HFF-Myc (cell line): ENCODE results near the gene LRSAM1.

ENCODE experiments used
- DNase-seq: peaks from one replicate; pipeline ENCODE4 v3.0.0-alpha.2; 2011; ENCODE audit warnings: low read depth; ENCODE audit errors: extremely low read depth
- H3K4me3 ChIP-seq: replicated peaks from 2 replicates; pipeline ENCODE4 v1.5.1; 2011; ENCODE audit warnings: low read depth, mild to moderate bottlenecking, control low read depth, low read length
- TF ChIP-seq, protein P1 (sequence below): IDR thresholded peaks from 2 replicates; pipeline ENCODE4 v1.5.1; 2012; ENCODE audit warnings: mild to moderate bottlenecking, low read depth, low read length, control low read depth; ENCODE audit errors: missing control alignments

Gene LRSAM1

DNA sequence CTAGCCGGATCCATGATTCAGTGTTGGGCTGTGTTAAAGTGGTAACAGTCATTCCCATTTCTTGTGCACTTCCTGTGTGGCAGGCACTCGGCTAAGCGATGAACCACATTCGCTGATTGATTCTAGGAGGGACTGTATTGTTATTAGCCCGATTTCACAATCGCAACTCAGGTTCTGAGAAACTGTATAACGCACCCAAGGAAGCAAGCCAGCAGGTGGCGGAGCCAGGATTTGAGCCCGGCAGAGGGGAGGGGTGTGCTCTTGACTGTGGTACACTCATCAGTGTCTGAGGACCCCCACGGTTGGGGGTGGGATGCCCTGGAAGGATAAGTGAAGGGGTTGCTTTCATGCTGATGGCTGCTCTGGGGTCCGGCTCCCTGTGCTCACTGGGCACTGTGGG lies 34.7 kb downstream of the LRSAM1 start:
- H3K4me3 ChIP-seq: no peak overlapping the region

DNA sequence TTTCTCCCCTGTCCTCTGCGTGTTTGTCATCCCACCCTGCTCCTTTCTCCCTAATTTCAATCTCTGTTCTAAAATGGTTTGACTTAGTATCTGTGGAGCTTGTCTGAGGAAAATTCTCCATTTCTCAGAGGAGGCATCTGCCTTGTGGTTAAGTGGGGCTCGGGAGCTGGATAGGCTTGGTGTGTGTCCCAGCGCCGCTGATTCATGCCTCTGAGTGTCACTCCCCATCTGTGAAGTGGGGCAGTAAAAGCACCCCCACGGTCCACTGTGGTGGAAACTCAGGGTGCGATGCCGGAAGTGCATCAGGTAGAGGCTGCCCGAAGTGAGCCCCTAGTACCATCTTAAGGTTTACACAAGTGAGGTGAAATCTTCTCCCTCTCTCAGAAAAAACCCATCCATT lies 37.6 kb downstream of the LRSAM1 start:
- TF ChIP-seq, protein P1, sequence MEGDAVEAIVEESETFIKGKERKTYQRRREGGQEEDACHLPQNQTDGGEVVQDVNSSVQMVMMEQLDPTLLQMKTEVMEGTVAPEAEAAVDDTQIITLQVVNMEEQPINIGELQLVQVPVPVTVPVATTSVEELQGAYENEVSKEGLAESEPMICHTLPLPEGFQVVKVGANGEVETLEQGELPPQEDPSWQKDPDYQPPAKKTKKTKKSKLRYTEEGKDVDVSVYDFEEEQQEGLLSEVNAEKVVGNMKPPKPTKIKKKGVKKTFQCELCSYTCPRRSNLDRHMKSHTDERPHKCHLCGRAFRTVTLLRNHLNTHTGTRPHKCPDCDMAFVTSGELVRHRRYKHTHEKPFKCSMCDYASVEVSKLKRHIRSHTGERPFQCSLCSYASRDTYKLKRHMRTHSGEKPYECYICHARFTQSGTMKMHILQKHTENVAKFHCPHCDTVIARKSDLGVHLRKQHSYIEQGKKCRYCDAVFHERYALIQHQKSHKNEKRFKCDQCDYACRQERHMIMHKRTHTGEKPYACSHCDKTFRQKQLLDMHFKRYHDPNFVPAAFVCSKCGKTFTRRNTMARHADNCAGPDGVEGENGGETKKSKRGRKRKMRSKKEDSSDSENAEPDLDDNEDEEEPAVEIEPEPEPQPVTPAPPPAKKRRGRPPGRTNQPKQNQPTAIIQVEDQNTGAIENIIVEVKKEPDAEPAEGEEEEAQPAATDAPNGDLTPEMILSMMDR: no peak
- DNase-seq: no peak
- H3K4me3 ChIP-seq: no peak overlapping the region

More for the DNA sequence above, 34.7 kb downstream of the LRSAM1 start:
- no peak for DNase-seq
- TF ChIP-seq, protein P1: no peak

DNA sequence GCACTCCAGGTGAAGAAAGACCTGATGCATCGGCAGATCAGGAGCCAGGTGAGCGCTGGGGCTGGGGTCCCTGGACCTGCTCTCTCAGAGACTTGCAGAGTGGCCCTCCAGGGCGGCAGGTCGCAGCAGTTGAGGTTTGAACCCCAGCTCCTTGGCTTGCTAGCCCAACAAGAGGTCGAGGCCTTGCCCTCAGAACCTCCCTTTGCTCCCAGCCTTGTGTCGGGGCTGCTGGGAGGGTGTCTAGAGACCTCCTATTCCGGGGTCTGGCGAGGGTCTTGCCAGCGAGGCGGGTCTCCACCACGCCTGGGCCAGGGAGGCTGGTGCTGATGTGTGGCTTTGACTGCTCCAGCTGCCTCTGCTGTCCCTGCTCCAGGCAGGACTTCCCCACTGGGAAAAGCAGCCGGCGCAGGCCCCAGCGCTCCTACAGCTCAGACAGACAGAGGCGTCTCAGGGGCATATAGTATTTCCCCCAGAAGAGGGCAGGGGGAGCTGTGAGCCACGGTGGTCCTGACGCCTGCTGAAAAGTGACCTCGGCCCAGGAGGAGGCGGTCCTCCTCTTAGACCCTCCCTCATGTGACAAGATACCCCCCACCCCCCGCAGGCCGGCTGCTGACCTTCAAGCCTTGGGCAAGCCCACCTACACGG lies 38.3 kb downstream of the LRSAM1 start:
- DNase-seq: no peak
- TF ChIP-seq, protein P1: no peak
- no peak overlapping the region for H3K4me3 ChIP-seq

DNA sequence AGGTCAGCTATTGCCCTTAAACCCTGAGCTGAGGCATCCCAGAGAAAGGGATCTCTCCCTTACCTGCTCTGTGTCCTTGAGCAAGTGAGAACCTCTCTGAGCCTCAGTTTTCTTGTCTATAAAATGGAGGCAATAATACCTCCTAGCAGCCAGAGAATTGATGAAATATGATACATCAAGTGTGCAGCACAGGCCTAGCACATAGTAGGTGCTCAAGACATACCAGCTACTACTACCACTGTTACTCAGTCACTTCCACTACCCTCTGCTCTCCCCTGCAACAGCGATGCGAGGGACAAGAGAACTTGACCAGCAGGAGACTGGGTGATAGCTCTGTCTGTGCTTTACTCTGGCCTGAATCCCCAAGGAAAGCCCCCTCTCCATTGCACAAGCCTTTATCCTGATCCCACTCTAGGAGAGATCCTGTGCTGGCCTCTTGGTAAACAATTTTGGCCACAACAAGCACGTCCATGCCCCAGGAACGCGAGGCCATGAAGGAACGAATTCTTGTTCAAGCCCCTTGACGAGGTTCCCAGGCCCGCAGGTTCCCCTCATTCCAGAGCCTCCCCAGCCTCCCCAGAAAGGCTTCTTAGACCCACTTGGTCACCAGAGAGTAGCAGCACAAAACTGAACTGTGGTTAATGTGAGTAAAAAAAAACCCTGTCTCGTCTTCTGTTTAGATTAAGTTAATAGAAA lies 39.4 kb downstream of the LRSAM1 start:
- H3K4me3 ChIP-seq: no peak overlapping the region
- TF ChIP-seq, protein P1: no peak
- DNase-seq: no peak

DNA sequence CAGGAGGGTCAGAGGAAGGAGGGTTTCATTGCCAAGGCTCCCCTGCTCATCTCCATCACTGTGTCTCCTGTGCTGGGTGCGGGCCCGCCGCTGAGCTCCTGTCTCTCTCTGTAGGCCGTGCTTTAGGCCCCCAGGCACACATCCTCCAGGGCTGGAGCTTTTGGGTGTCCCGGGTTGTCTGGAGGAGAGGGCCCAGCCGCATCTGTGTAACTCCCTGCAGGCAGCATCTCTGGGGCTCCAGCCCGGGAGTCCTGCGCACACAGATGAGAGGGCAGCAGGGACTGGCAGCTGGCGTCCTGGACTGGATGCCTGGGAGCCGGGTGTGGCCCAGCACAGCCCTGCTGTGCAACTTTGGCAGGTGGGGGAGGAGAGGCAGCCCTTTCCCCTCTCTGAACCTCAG lies 40.2 kb downstream of the LRSAM1 start:
- no peak overlapping the region for H3K4me3 ChIP-seq
- TF ChIP-seq, protein P1: no peak
- no peak for DNase-seq

DNA sequence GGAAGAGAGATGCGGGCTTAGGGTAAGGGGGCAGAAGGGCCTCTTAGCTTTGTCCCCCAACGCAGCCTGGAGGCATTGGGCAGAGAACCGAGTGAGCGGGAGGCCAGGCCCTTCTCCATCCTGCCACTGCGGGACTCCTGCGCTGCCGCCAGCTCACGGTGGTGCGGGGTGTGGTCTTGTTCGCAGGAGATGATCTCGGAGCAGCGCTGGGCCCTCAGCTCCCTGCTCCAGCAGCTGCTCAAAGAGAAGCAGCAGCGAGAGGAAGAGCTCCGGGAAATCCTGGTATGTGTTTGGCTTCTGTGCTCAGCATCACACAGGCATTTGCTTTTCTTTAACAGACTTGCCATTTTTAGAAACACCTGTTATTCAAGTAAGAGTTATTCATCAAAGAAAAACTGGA lies 41.3 kb downstream of the LRSAM1 start:
- TF ChIP-seq, protein P1: no peak
- no peak overlapping the region for H3K4me3 ChIP-seq
- no peak for DNase-seq
